Lung (tissue), 12 donors: Measurements from ENCODE around the gene SEC11C. TPM values are rescaled to one million over a fixed set of nuclear protein-coding genes. Genes with fewer than 3 reads are reported as not detected.

Source experiments
- ATAC-seq: fragments of 200-7000 bp; cut with Tn5 transposase; one replicate; pipeline ENCODE4 v1.9.1; 2020; ENCODE audit warnings: moderate number of reproducible peaks; ENCODE audit not compliant: insufficient read depth, low FRiP score
- DNase-seq, 3 donors: peaks; one replicate each; pipeline ENCODE4 v3.0.0-alpha.2; 2013 to 2017
- H3K27ac ChIP-seq, 2 donors: one replicate each; pipeline ENCODE4 v1.5.1; 2013; ENCODE audit warnings: mild to moderate bottlenecking in 2 of 2, moderate library complexity in 2 of 2, control low read depth in 1 of 2, inconsistent platforms in 1 of 2, low read depth in 1 of 2, low read length in 1 of 2
- H3K27me3 ChIP-seq, 3 donors: one replicate each; pipeline ENCODE4 v1.5.1; 2013; ENCODE audit warnings: low read length in 2 of 3; ENCODE audit not compliant: control insufficient read depth in 3 of 3, insufficient read depth in 3 of 3
- H3K36me3 ChIP-seq, 4 donors: one replicate each; pipeline ENCODE4 v1.5.1; 2013; ENCODE audit warnings: low read length in 4 of 4, mild to moderate bottlenecking in 1 of 4, moderate library complexity in 1 of 4; ENCODE audit not compliant: control insufficient read depth in 4 of 4, insufficient read depth in 4 of 4
- H3K4me1 ChIP-seq, 5 donors: one replicate each; pipeline ENCODE4 v1.5.1; 2013; ENCODE audit warnings: low read length in 5 of 5, mild to moderate bottlenecking in 2 of 5, moderate library complexity in 1 of 5; ENCODE audit not compliant: control insufficient read depth in 5 of 5, insufficient read depth in 5 of 5
- H3K4me3 ChIP-seq: one replicate; pipeline ENCODE4 v1.5.1; 2013; ENCODE audit warnings: mild to moderate bottlenecking, control low read depth, moderate library complexity
- H3K9ac ChIP-seq, 2 donors: one replicate each; pipeline ENCODE4 v1.5.1; 2013; ENCODE audit warnings: low read length in 2 of 2, control low read depth in 1 of 2; ENCODE audit not compliant: insufficient read depth in 1 of 2
- H3K9me3 ChIP-seq, 4 donors: one replicate each; pipeline ENCODE4 v1.5.1; 2013; ENCODE audit warnings: low read length in 3 of 4, mild to moderate bottlenecking in 1 of 4, moderate library complexity in 1 of 4; ENCODE audit not compliant: control insufficient read depth in 4 of 4, insufficient read depth in 3 of 4
- CTCF ChIP-seq: IDR thresholded peaks from 2 replicates; pipeline ENCODE4 v1.5.1; 2012; ENCODE audit warnings: mild to moderate bottlenecking; ENCODE audit errors: control extremely low read depth, extremely low read depth
- WGBS, 2 donors: extraction: QIAGEN DNeasy Blood & Tissue Kit; methylation state at CpG; one replicate each; pipeline ENCODE4 v1.1.7; 2013; 5-methylcytosine and 5-hydroxymethylcytosine counted together
- polyA plus RNA-seq, 2 donors: library from polyadenylated mRNA; stranded (reverse); fragments of 200-250 nt; gene quantifications; one replicate each; pipeline ENCODE4 v1.2.1, GENCODE V29; 2013
- total RNA-seq, 2 donors: library from RNA; depleted of rRNA in 1 of 2; stranded (reverse); fragments of >200 nt in 1 of 2; gene quantifications; one replicate each; pipeline ENCODE4 v1.2.1, GENCODE V29; 2014 to 2021
- donor health status: control.
- donor health status: control.
- donor health status: Bipolar disorder and iron deficiency.
- donor health status: healthy.
- donor health status: DM: yes; HTN: yes; CAD: no.

Gene SEC11C
- total and polyA plus RNA-seq, 4 donors: 42.7 to 103 (median 84.1) TPM

DNA sequence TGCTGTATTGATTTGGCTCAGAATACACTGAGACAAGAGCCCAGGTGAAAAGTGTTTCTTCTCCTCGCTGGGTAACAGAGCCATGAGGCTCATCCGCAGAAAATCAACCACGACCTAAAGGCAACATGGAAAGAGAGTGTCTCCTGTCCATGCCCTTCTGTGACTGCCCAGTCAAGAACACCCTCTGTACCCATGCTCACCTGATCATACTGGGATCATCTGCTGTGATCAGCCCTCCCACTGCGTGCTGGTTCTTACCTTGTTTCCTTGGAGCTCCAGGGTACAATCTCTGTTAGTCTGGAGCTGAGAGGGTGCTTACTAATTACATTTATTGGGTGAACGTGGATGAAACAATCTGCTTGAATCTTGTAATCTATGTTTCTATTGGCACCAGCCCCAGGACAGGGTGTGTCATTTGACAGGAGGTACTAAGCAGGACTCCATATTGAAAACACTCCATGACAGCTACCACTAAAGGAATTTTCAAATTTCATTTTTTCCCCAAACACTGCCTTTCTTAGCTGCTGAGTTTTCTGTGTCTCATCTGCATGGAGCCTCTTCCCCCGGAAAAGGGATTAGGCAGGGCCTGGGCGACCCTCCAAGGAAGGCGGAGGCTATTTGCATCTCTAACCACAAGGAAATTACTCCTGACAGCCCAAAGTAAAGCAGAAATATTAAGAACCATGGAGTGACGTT is 40.6 kb downstream of the SEC11C start:
- no peaks in the 10 kb centered on the region for H3K9me3 ChIP-seq
- H3K27ac ChIP-seq: no peak overlapping the region
- no peak for TF ChIP-seq CTCF
- H3K4me1 ChIP-seq: no peaks in the 10 kb centered on the region
- H3K36me3 ChIP-seq: no peaks in the 10 kb centered on the region
- 64 to 72% methylated on average over 9 of the region's 9 CpGs for WGBS, 2 donors
- H3K4me3 ChIP-seq: no peak overlapping the region
- no peak overlapping the region for H3K9ac ChIP-seq
- DNase-seq: peak in 2 of 3 donors; percentile 11 to 49
- ATAC-seq: no peak
- H3K27me3 ChIP-seq: peaks cover 0 to 4% (median 2%) of the 10 kb centered on the region in 3 donors

DNA sequence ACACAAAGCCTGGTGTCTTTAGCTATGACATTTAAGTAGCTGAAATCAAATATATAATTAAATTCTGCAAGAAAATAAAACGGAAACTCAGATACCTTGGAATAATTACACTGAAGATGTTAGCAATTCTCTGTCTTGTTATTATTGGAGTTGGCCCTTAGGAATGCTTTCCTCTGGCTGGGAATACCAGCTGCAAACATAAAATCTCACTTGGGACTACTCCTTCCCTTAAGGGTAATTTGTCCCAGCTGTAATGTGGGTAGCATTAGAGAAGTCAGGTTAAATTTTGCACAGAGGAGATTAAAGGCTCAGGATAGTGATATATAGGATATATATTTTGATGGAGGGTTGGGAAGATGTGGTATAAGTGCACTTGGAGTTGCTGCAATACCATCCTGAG is 43.0 kb downstream of the SEC11C start:
- Histone ChIP-seq H3K27me3 (peaks cover 0 to 2% (median 0%) of the 10 kb centered on the region in 3 donors), H3K36me3 (no peaks in the 10 kb centered on the region), H3K9me3 (no peaks in the 10 kb centered on the region), H3K9ac (no peak overlapping the region), H3K4me3 (no peak overlapping the region), H3K27ac (no peak overlapping the region), H3K4me1 (no peaks in the 10 kb centered on the region)
- ATAC-seq: no peak
- TF ChIP-seq CTCF: no peak
- DNase-seq: no peak
- 83 to 90% methylated on average over 1 of the region's 1 CpG for WGBS, 2 donors

DNA sequence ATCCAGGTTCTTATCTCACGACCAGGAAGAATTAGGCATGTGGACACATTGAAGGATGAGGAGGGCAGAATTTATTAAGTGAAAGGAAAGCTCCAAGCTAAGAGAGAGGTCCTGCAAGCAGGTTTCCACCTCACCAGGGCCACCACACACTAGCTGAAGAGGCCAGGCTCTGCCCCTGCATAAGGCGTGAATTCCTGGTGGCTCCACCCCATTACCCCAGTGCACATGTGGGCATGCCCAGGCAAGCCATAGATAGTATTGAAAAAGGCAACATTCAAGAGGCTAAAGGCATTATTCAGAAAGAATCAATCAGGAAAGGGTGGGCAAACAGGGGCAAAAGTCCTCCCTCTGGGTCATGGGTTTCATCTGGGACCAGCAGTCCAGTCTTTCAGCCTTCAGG is 49.3 kb downstream of the SEC11C start:
- Histone ChIP-seq H3K4me1 (no peaks in the 10 kb centered on the region), H3K27ac (no peak overlapping the region), H3K9ac (no peak overlapping the region), H3K4me3 (no peak overlapping the region), H3K27me3 (peaks cover 0 to 4% (median 2%) of the 10 kb centered on the region in 3 donors), H3K9me3 (peaks cover 0 to 2% (median 0%) of the 10 kb centered on the region in 4 donors), H3K36me3 (no peaks in the 10 kb centered on the region)
- DNase-seq (no peak), ATAC-seq (no peak)
- 88 to 91% methylated on average over 2 of the region's 2 CpGs for WGBS, 2 donors
- TF ChIP-seq CTCF: no peak
